T1000 (cell line): ENCODE results near the gene ADAMTSL4.
"Not testable (repeated sequence)": the region's sequence is repeated elsewhere in the genome, so short reads cannot be mapped to it uniquely, and the experiment has no call there.

Experiments used
- DNase-seq: peaks from one replicate; lab custom pipeline; 2025; ENCODE audit warnings: mixed read lengths; lab: John Stamatoyannopoulos, UW

The ADAMTSL4 gene

GRCh38 chr1:150555971-150556865, 7.0 kb downstream of the ADAMTSL4 start:
- DNase-seq: no peak

- DNase-seq: no peak
Measured at GRCh38 chr1:150557065-150557600, 7.9 kb downstream of the ADAMTSL4 start.

GRCh38 chr1:150557813-150558212, 8.6 kb downstream of the ADAMTSL4 start:
- DNase-seq: no peak

GRCh38 chr1:150558303-150558704, 9.1 kb downstream of the ADAMTSL4 start:
- no peak for DNase-seq

GRCh38 chr1:150558761-150559655, 9.8 kb downstream of the ADAMTSL4 start:
- DNase-seq: no peak

GRCh38 chr1:150559656-150560010, 10.4 kb downstream of the ADAMTSL4 start:
- DNase-seq: no peak

GRCh38 chr1:150560011-150560438, 10.8 kb downstream of the ADAMTSL4 start:
- DNase-seq: peak; percentile 45

- no peak for DNase-seq
Measured at GRCh38 chr1:150560576-150561253, 11.5 kb downstream of the ADAMTSL4 start.

- DNase-seq: peak; percentile 94
Measured at GRCh38 chr1:150561254-150561973, 12.2 kb downstream of the ADAMTSL4 start.

GRCh38 chr1:150561974-150562445, 12.8 kb downstream of the ADAMTSL4 start:
- DNase-seq: peak; percentile 70

GRCh38 chr1:150562446-150563339, 13.5 kb downstream of the ADAMTSL4 start:
- DNase-seq: no peak

GRCh38 chr1:150563340-150564038, 14.3 kb downstream of the ADAMTSL4 start:
- DNase-seq: no peak

- DNase-seq: no peak
Measured at GRCh38 chr1:150564051-150564991, 15.1 kb downstream of the ADAMTSL4 start.

- DNase-seq: not testable (repeated sequence)
Measured at GRCh38 chr1:150565240-150565991, 16.2 kb downstream of the ADAMTSL4 start.

- DNase-seq: no peak
Measured at GRCh38 chr1:150566589-150567340, 17.6 kb downstream of the ADAMTSL4 start.

- no peak for DNase-seq
Measured at GRCh38 chr1:150567341-150567716, 18.1 kb downstream of the ADAMTSL4 start.
